Type B pancreatic cell (in vitro differentiated cells): Measurements from ENCODE around the gene GPR42. TPM values are rescaled to one million over a fixed set of nuclear protein-coding genes. Genes with fewer than 3 reads are reported as not detected.

Source experiments
- DNase-seq: peaks from one replicate; pipeline ENCODE4 v3.0.0; 2021; ENCODE audit warnings: mixed read lengths; ENCODE audit not compliant: unreplicated experiment; ENCODE audit errors: extremely low spot score
- H3K27ac Mint-ChIP-seq: 2 replicates; pipeline ENCODE4 v1.8.0; 2021; ENCODE audit warnings: mild to moderate bottlenecking, mixed read lengths
- H3K27me3 Mint-ChIP-seq: 2 replicates; pipeline ENCODE4 v1.8.0; 2021; ENCODE audit warnings: mixed read lengths
- H3K36me3 Mint-ChIP-seq: 2 replicates; pipeline ENCODE4 v1.8.0; 2021; ENCODE audit warnings: mixed read lengths
- H3K4me1 Mint-ChIP-seq: one replicate; pipeline ENCODE4 v1.8.0; 2021; ENCODE audit warnings: mixed read lengths; ENCODE audit not compliant: unreplicated experiment
- H3K4me3 Mint-ChIP-seq: 2 replicates; pipeline ENCODE4 v1.8.0; 2021; ENCODE audit warnings: mild to moderate bottlenecking, mixed read lengths
- H3K9me3 Mint-ChIP-seq: 2 replicates; pipeline ENCODE4 v1.8.0; 2021; ENCODE audit warnings: mixed read lengths
- total RNA-seq: library from RNA; stranded (reverse); gene quantifications from 2 replicates; pipeline ENCODE4 v1.2.1, GENCODE V29; 2021; ENCODE audit warnings: low replicate concordance
- TF ChIP-seq, protein P1 (sequence below): fragments of 200-600 bp; sonication (generic); conservative IDR thresholded peaks from 2 replicates; pipeline ENCODE4 v1.5.0; 2021; ENCODE audit warnings: antibody characterized with exemption, mild to moderate bottlenecking

GPR42 gene
- total RNA-seq, 1 donor from 2014 or later, result not detected

DNA sequence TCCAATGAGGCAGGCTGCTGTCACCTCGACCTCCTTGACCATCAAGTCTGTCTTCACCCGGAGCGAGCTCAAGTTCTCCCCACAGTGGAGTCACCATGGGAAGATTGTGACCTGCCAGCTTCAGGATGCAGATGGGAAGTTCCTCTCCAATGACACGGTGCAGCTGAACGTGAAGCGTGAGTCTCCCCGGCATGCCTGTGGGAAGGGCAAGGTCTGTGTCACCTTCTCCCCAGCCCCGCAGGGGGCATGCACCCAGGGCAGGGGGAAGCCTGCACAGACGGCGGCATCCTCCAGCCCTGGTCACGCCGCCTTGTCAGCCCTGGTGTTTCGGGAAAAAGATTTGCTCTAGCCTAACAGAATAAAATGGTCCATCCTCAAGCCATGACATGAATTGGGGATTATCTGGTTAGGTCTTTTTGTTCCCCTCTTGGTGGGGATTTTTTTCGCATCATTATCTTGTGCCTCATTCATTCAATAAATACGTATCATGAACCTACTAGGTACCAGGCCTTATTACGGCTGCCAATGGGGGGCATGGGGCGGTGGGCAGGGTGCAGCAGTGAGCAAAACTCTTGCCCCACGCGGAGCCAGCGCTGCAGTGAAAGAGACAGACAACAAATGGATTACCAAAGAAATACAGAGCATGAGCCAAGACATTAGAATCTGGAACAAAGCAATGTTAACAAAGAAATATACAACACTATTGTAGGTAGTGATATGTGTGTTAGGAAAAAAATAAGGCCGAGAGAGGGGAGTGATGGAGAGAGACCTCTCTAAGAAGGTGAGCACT lies 34.5 kb upstream of the GPR42 start:
- Mint-ChIP-seq H3K36me3 (no peaks in the 10 kb centered on the region), H3K27ac (no peak overlapping the region), H3K9me3 (no peaks in the 10 kb centered on the region), H3K27me3 (no peaks in the 10 kb centered on the region), H3K4me3 (no peak overlapping the region), H3K4me1 (peaks cover 8% of the 10 kb centered on the region)
- no peak for DNase-seq
- TF ChIP-seq, protein P1, sequence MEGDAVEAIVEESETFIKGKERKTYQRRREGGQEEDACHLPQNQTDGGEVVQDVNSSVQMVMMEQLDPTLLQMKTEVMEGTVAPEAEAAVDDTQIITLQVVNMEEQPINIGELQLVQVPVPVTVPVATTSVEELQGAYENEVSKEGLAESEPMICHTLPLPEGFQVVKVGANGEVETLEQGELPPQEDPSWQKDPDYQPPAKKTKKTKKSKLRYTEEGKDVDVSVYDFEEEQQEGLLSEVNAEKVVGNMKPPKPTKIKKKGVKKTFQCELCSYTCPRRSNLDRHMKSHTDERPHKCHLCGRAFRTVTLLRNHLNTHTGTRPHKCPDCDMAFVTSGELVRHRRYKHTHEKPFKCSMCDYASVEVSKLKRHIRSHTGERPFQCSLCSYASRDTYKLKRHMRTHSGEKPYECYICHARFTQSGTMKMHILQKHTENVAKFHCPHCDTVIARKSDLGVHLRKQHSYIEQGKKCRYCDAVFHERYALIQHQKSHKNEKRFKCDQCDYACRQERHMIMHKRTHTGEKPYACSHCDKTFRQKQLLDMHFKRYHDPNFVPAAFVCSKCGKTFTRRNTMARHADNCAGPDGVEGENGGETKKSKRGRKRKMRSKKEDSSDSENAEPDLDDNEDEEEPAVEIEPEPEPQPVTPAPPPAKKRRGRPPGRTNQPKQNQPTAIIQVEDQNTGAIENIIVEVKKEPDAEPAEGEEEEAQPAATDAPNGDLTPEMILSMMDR, result no peak

DNA sequence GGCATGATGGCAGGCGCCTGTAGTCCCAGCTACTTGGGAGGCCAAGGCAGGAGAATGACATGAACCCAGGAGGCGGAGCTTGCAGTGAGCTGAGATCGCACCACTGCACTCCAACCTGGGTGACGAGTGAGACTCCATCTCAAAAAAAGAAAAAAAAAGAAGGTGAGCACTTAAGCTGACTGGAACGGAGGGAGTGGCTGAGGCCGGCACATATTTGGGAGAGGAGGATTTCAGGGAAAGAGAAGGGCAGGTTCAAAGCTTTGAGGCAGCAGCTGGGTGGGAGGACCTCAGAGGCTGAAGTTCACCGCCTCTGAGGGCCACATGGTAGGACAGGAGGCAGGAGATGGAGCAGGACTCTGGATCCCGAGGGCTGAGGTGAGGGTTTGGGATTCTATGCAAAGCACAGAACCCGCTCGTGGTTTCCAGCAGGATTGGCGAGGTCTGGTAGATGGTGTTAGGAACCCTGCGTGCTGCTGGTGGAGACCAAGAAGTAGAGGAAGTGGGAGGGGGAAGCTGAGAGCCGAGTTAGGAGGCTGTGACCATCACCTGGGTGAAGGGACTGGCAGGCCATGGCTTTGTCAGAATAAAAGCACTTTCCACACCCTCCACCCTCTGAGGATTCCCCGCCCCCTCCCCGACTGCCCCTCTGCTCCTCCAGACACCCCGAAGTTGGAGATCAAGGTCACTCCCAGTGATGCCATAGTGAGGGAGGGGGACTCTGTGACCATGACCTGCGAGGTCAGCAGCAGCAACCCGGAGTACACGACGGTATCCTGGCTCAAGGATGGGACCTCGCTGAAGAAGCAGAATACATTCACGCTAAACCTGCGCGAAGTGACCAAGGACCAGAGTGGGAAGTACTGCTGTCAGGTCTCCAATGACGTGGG lies 33.5 kb upstream of the GPR42 start:
- no peaks in the 10 kb centered on the region for H3K36me3 Mint-ChIP-seq
- no peaks in the 10 kb centered on the region for H3K9me3 Mint-ChIP-seq
- no peak overlapping the region for H3K4me3 Mint-ChIP-seq
- H3K27me3 Mint-ChIP-seq, result peaks cover 1% of the 10 kb centered on the region
- TF ChIP-seq, protein P1, result no peak
- H3K4me1 Mint-ChIP-seq, result peaks cover 8% of the 10 kb centered on the region
- no peak overlapping the region for H3K27ac Mint-ChIP-seq
- no peak for DNase-seq

DNA sequence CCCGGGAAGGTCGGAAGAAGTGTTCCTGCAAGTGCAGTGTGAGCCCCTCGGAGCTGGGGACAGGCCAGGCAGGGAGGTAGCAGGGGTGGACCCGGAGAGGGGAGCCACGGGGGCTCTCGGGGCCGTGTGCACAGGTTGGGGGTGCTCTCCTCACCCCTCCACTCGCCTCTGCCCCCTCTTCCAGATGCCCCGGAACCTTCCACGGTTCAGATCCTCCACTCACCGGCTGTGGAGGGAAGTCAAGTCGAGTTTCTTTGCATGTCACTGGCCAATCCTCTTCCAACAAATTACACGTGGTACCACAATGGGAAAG lies 32.9 kb upstream of the GPR42 start:
- H3K27ac Mint-ChIP-seq, result no peak overlapping the region
- peaks cover 8% of the 10 kb centered on the region for H3K4me1 Mint-ChIP-seq
- no peak overlapping the region for H3K4me3 Mint-ChIP-seq
- DNase-seq, result no peak
- peaks cover 4% of the 10 kb centered on the region for H3K27me3 Mint-ChIP-seq
- no peaks in the 10 kb centered on the region for H3K36me3 Mint-ChIP-seq
- TF ChIP-seq, protein P1, result no peak
- H3K9me3 Mint-ChIP-seq, result no peaks in the 10 kb centered on the region

DNA sequence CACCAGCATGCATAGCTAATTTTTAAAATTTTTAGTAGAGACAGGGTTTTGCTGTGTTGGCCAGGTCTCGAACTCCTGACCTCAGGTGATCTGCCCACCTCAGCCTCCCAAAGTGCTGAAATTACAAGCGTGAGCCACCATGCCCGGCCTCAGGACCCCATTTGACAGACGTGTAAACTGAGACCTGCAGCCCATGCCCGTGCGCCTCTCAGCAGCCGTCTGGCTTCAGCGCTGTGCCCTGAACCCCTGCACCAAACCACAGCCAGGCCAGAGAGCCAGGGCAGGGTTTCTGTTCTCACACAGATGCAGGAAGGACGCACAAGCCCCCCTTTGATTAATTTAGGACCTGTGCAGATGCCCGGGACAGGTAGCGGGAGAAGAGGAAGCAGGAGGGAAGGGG lies 30.4 kb upstream of the GPR42 start:
- no peak overlapping the region for H3K4me3 Mint-ChIP-seq
- H3K9me3 Mint-ChIP-seq, result no peaks in the 10 kb centered on the region
- no peaks in the 10 kb centered on the region for H3K4me1 Mint-ChIP-seq
- no peaks in the 10 kb centered on the region for H3K36me3 Mint-ChIP-seq
- no peak for DNase-seq
- peaks cover 4% of the 10 kb centered on the region for H3K27me3 Mint-ChIP-seq
- TF ChIP-seq, protein P1, result no peak
- H3K27ac Mint-ChIP-seq, result no peak overlapping the region

DNA sequence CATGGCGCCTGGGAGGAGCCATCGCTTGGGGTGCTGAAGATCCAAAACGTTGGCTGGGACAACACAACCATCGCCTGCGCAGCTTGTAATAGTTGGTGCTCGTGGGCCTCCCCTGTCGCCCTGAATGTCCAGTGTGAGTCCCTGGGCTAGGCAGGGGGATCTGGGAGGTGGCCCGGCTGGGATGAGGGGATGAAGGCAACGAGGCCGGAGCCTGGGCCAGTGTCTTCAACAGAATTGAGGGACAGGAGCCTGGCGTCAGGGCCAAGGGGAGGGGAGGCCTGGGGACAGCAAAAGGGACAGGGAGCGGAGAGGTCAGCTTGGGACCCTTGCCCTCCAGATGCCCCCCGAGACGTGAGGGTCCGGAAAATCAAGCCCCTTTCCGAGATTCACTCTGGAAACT lies 29.9 kb upstream of the GPR42 start:
- no peak overlapping the region for H3K4me3 Mint-ChIP-seq
- DNase-seq, result no peak
- no peaks in the 10 kb centered on the region for H3K4me1 Mint-ChIP-seq
- H3K9me3 Mint-ChIP-seq, result no peaks in the 10 kb centered on the region
- no peak overlapping the region for H3K27ac Mint-ChIP-seq
- H3K27me3 Mint-ChIP-seq, result peaks cover 4% of the 10 kb centered on the region
- no peaks in the 10 kb centered on the region for H3K36me3 Mint-ChIP-seq
- TF ChIP-seq, protein P1, result no peak
